Activated naive CD4-positive, alpha-beta T cell treated with anti-CD3 and anti-CD28 coated beads, Interleukin-2, amount 50 U/mL, for 24 hours (primary cell): ENCODE data around the gene TXLNG.

ENCODE experiments used
- H3K27ac Mint-ChIP-seq: one replicate; pipeline ENCODE4 v1.8.0; 2021; ENCODE audit warnings: mild to moderate bottlenecking, mixed read lengths
- H3K27me3 Mint-ChIP-seq: one replicate; pipeline ENCODE4 v1.8.0; 2021; ENCODE audit warnings: mixed read lengths
- H3K36me3 Mint-ChIP-seq: one replicate; pipeline ENCODE4 v1.8.0; 2021; ENCODE audit warnings: mixed read lengths
- H3K4me1 Mint-ChIP-seq: one replicate; pipeline ENCODE4 v1.8.0; 2021; ENCODE audit warnings: mixed read lengths
- H3K4me3 Mint-ChIP-seq: one replicate; pipeline ENCODE4 v1.8.0; 2021; ENCODE audit warnings: mild to moderate bottlenecking, mixed read lengths
- H3K9me3 Mint-ChIP-seq: one replicate; pipeline ENCODE4 v1.8.0; 2021; ENCODE audit warnings: mixed read lengths

Gene TXLNG

DNA sequence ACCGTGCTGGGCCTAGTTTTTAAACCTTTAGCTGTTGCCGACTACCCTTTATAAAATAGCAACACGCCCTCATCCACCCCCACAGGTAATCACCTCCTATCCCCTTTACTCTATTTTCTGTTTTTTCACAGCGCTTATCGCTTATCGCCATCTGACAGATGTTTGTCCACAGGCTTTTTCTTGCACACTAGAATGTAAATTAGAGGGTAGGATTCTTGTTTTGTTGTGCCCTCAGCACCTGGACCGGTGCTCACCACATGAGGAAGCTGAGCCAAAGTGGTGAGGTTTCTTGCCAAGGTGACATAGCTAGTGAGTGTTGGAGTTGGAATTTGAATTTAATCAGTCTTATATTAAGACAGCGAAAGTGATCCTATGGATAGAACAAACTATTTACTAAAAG, 86.8 kb downstream of the TXLNG start:
- H3K27me3 Mint-ChIP-seq = no peaks in the 10 kb centered on the region
- H3K27ac Mint-ChIP-seq = no peak overlapping the region
- H3K4me3 Mint-ChIP-seq = no peak overlapping the region
- H3K9me3 Mint-ChIP-seq = no peaks in the 10 kb centered on the region
- peaks cover 18% of the 10 kb centered on the region for H3K4me1 Mint-ChIP-seq
- H3K36me3 Mint-ChIP-seq = peaks cover 4% of the 10 kb centered on the region

DNA sequence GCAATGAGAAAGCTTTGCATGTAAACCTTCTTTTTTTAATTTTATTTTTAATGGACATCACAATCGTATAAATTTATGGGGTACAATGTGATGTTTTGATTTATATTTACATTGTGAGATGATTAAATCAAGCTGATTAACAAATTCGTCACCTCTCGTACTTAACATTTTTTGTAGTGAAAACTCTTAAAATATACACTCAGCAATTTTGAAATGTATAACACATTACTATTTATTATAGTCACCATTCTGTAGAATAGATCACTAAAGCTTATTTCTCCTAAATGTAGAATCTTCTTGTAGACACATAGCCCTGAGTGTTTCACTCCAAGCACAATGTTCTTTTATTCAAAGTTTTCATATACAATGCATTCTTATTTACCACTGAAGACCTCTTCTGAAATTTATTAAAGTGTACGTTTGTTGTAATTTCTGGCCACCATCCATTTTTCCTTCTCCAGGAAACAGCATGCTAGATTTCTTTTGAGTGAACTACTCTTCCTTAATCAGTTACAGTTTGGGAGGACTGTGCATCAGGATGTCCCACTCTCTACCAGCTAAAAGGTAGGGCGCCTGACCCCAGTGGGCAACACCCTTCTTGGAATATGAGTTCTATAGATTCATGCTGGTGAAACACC, 88.3 kb downstream of the TXLNG start:
- H3K27ac Mint-ChIP-seq = no peak overlapping the region
- H3K9me3 Mint-ChIP-seq = no peaks in the 10 kb centered on the region
- H3K27me3 Mint-ChIP-seq = no peaks in the 10 kb centered on the region
- H3K4me1 Mint-ChIP-seq = peaks cover 7% of the 10 kb centered on the region
- H3K36me3 Mint-ChIP-seq = no peaks in the 10 kb centered on the region
- H3K4me3 Mint-ChIP-seq = no peak overlapping the region

DNA sequence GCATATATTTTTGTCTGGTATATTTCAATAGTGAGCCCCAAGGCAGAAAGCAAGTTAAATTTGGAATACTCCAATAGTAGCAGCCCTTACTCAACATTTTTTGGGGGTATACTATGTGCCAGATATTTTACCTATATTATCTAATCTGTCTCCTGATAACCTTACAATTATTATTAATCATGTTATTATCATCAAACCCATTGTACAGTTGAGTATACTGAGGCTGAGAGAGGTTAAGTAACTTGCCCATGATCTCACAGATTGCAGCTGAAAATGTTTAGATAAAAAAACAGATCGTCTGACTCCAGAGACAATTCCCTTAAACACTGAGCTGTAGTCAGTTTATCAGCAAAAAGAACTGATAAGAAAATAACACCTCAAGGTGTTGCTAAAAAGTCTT, 90.4 kb downstream of the TXLNG start:
- Mint-ChIP-seq H3K27me3 (no peaks in the 10 kb centered on the region), H3K4me3 (no peak overlapping the region), H3K4me1 (no peaks in the 10 kb centered on the region), H3K27ac (no peak overlapping the region), H3K36me3 (no peaks in the 10 kb centered on the region), H3K9me3 (no peaks in the 10 kb centered on the region)

DNA sequence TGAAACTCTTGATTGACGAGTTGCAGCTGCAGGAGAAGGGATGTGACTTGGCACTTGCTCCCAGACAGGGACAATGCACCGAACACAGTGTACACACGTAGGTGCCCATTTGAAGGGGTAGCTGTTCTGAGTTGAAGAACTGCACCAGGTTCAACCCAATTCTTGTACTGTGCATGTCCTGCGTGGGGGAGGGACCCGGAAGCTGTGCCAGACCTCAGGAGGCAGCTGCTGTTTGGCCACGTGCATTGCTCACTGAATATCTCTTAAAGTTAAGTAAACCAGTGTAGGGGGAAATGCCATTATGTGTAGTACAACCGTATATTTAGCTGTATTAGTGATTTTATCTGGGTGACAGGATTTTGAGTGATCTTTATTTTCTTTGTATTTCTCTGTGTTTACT, 95.9 kb downstream of the TXLNG start:
- peak overlapping the region; percentile 82 for H3K4me3 Mint-ChIP-seq
- no peaks in the 10 kb centered on the region for H3K27me3 Mint-ChIP-seq
- peaks cover 4% of the 10 kb centered on the region for H3K4me1 Mint-ChIP-seq
- H3K27ac Mint-ChIP-seq = no peak overlapping the region
- H3K36me3 Mint-ChIP-seq = no peaks in the 10 kb centered on the region
- no peaks in the 10 kb centered on the region for H3K9me3 Mint-ChIP-seq

DNA sequence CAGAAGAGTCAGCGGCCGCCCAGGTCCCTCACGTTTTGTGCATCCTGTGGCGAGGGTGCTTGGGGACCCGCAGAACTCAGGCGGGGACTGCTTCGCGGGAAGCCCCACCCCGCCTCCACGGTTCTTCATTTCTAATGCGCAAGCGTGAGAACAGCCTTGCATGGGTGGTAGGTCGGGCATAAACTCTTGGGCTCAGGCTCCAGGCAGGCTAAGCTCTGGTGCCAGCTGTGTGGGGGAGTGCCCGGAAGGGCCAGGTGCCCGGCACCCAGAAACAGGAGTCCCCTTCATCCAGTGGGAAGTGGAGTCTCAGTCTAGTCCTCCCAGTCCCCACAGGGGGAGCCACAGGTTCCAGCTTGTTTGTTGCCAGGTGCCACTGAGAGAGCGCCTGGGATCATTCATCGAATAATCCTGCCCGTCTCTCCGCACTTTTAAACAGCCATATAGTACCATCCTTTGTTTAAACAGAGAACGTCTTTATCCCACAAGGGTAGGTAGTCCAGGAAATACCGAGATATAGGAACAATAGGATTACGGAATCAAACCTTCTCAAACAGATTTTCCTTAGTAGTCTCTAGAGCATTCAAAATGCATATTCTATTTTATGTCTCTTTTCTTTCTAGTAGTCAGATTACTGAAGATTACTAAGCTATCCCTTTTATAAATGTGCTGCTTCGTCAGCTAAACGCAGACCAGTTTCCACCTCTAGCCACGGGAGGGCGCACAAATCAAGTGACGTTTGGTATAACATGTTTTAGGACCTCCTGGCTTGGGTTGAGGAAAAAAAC, 96.6 kb downstream of the TXLNG start:
- Mint-ChIP-seq H3K27me3 (no peaks in the 10 kb centered on the region), H3K36me3 (no peaks in the 10 kb centered on the region), H3K4me1 (peaks cover 4% of the 10 kb centered on the region), H3K27ac (peak overlapping the region; percentile 68), H3K4me3 (peak overlapping the region; percentile 82), H3K9me3 (no peaks in the 10 kb centered on the region)

DNA sequence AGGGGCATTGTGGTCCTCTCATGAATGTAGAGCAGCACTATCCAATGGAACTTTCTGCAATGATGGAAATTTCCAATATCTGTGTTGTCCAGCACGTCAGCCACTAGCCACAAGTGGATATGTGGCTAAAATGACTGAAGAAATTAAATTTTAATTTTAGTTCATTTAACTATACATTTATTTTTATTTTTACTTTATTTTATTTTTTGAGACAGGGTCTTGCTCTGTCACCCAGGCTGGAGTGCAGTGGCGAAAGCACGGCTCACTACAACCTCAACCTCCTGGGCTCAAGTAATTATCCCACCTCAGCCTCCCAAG, 97.2 kb downstream of the TXLNG start:
- no peaks in the 10 kb centered on the region for H3K36me3 Mint-ChIP-seq
- no peaks in the 10 kb centered on the region for H3K27me3 Mint-ChIP-seq
- H3K27ac Mint-ChIP-seq = no peak overlapping the region
- H3K4me3 Mint-ChIP-seq = no peak overlapping the region
- H3K4me1 Mint-ChIP-seq = peaks cover 7% of the 10 kb centered on the region
- H3K9me3 Mint-ChIP-seq = no peaks in the 10 kb centered on the region

DNA sequence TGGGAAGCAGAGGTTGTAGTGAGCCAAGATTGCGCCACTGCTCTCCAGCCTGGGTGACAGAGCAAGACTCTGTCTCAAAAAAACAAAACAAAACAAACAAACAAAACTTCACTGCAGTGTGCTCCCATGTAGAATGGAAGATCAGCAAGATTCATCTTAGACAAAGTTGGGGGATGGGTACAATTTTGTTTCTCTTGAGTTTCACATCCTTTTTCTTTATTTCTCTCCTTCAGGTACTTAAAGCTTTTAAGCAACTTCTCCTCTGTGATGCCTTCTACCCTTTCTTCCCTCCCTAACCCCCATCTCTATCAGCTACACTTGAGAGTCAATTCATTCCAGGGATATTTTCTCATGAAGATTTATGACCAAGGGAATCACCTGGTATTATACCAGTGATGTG, 99.4 kb downstream of the TXLNG start:
- Mint-ChIP-seq H3K27ac (no peak overlapping the region), H3K4me3 (no peak overlapping the region), H3K4me1 (peaks cover 22% of the 10 kb centered on the region), H3K27me3 (no peaks in the 10 kb centered on the region), H3K36me3 (no peaks in the 10 kb centered on the region), H3K9me3 (no peaks in the 10 kb centered on the region)

DNA sequence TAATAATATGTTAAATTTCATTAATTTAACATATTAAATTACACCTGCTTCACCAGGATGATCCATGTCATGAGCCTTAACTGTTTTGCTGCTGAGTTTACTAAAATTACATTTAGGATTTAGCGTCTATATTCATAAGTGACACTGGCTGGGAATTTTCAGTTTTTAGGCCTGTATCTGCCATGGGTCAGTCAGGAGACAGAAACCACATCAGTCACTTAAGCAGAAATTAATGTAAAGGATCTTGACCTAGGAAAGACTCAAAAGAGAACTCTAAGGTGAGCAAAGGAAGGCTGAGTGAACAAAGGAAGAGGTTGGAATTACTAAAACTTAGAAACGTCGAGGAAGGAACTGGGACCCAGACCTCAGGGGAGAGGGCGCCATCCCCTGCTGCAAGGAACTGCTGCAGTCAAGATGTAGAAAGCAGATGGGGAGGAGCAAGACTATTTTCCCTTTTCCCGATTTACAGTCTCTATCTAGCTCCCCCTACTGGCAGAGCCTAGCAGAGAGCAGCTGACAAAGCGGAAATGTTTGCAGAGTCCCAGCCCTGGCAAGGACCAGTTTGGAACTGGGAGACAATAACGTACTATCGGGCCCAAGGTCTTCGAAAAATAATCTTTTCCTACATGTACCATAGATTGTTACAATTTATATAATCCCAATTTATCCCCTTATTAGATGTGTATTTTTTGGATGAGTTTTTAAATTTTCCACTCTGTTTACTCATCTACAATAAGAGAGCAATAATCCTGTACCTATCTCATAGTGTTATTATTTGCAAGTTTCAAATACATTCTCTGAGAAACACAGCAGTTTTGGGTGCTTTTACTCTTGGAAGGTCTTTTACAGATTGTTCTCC, 106.5 kb downstream of the TXLNG start:
- Mint-ChIP-seq H3K27ac (no peak overlapping the region), H3K4me1 (peaks cover 24% of the 10 kb centered on the region), H3K4me3 (no peak overlapping the region), H3K36me3 (no peaks in the 10 kb centered on the region), H3K9me3 (no peaks in the 10 kb centered on the region), H3K27me3 (no peaks in the 10 kb centered on the region)
